HepG2 (cell line): ENCODE measurements around the gene CSKMT. TPM values are rescaled to one million over a fixed set of nuclear protein-coding genes. Genes with fewer than 3 reads are reported as not detected.

Experiments
- ASH2L ChIP-seq: fragments of 300-600, 200-600 bp; sonication (generic); IDR thresholded peaks from 2 replicates; pipeline ENCODE4 v1.7.0; 2017; ENCODE audit warnings: low read depth, mild to moderate bottlenecking, moderate library complexity, mixed read lengths, low read length; ENCODE audit not compliant: insufficient read length
- BRF2 ChIP-seq: sonication (generic); formaldehyde crosslinking; IDR thresholded peaks from 2 replicates; pipeline ENCODE4 v1.8.1; 2022; ENCODE audit warnings: mild to moderate bottlenecking, missing genetic modification reagents
- GPN1 ChIP-seq: sonication (generic); formaldehyde crosslinking; IDR thresholded peaks from 2 replicates; pipeline ENCODE4 v1.5.1; 2020; ENCODE audit warnings: missing genetic modification reagents, borderline replicate concordance
- GTF3A ChIP-seq: sonication (generic); formaldehyde crosslinking; conservative IDR thresholded peaks from 2 replicates; pipeline ENCODE4 v1.4.0; 2020; ENCODE audit warnings: mild to moderate bottlenecking, missing genetic modification reagents
- HIVEP1 ChIP-seq: sonication (generic); formaldehyde crosslinking; IDR thresholded peaks from 2 replicates; pipeline ENCODE4 v1.4.0; 2020; ENCODE audit warnings: mild to moderate bottlenecking, missing genetic modification reagents
- IKZF1 ChIP-seq: fragments of 450-650 bp; IDR thresholded peaks from 2 replicates; pipeline ENCODE4 v1.7.1; 2016
- KDM2A ChIP-seq: sonication (generic); formaldehyde crosslinking; IDR thresholded peaks from 2 replicates; pipeline ENCODE4 v1.4.0; 2020; ENCODE audit warnings: low read depth, missing genetic modification reagents, borderline replicate concordance
- KMT2B ChIP-seq: IDR thresholded peaks from 2 replicates; pipeline ENCODE4 v1.6.1; 2016; ENCODE audit warnings: missing genetic modification reagents, missing compliant biosample characterization
- LCORL ChIP-seq, 2 experiments: fragments of 450-650 bp in 1 of 2; sonication (generic) in 1 of 2; formaldehyde crosslinking in 1 of 2; IDR thresholded peaks; 2 replicates each; pipeline versions ENCODE4 v1.5.0 to v1.6.1; 2017 to 2020; ENCODE audit warnings: antibody characterized with exemption in 1 of 2, missing genetic modification reagents in 1 of 2
- MED8 ChIP-seq: sonication (generic); formaldehyde crosslinking; IDR thresholded peaks from 2 replicates; pipeline ENCODE4 v1.8.1; 2023; ENCODE audit warnings: mild to moderate bottlenecking, missing genetic modification reagents; ENCODE audit not compliant: insufficient replicate concordance
- MIXL1 ChIP-seq: IDR thresholded peaks from 2 replicates; pipeline ENCODE4 v1.6.1; 2016
- PAWR ChIP-seq: sonication (generic); formaldehyde crosslinking; IDR thresholded peaks from 2 replicates; pipeline ENCODE4 v1.4.0; 2020; ENCODE audit warnings: missing genetic modification reagents, mild to moderate bottlenecking, borderline replicate concordance
- SATB2 ChIP-seq: sonication (generic); formaldehyde crosslinking; IDR thresholded peaks from 2 replicates; pipeline ENCODE4 v1.5.0; 2020; ENCODE audit warnings: missing genetic modification reagents
- SOX13 ChIP-seq, 3 experiments: fragments of 450-650 bp in 1 of 3; sonication (generic) in 1 of 3; formaldehyde crosslinking in 1 of 3; IDR thresholded peaks in 2 of 3; conservative IDR thresholded peaks in 1 of 3; 2 replicates each; pipeline versions ENCODE4 v1.5.0 to v1.6.1; 2016 to 2020; ENCODE audit warnings: antibody characterized with exemption in 1 of 3, mild to moderate bottlenecking in 1 of 3, missing compliant biosample characterization in 1 of 3, missing genetic modification reagents in 1 of 3, moderate library complexity in 1 of 3
- TBL1XR1 ChIP-seq: fragments of 150-350 bp; IDR thresholded peaks from 2 replicates; pipeline ENCODE4 v1.6.1; 2014; ENCODE audit warnings: borderline replicate concordance, low read length; ENCODE audit not compliant: partially characterized antibody
- TEF ChIP-seq: sonication (generic); formaldehyde crosslinking; IDR thresholded peaks from 2 replicates; pipeline ENCODE4 v1.5.0; 2020; ENCODE audit warnings: missing genetic modification reagents
- THAP7 ChIP-seq: sonication (generic); formaldehyde crosslinking; IDR thresholded peaks from 2 replicates; pipeline ENCODE4 v1.8.1; 2023; ENCODE audit warnings: mild to moderate bottlenecking, missing genetic modification reagents
- TIGD3 ChIP-seq: sonication (generic); formaldehyde crosslinking; IDR thresholded peaks from 2 replicates; pipeline ENCODE4 v1.5.1; 2020; ENCODE audit warnings: mild to moderate bottlenecking, missing genetic modification reagents, borderline replicate concordance
- TSC22D2 ChIP-seq: sonication (generic); formaldehyde crosslinking; IDR thresholded peaks from 2 replicates; pipeline ENCODE4 v1.5.1; 2020; ENCODE audit warnings: missing genetic modification reagents, mild to moderate bottlenecking, borderline replicate concordance
- ZEB1 ChIP-seq: IDR thresholded peaks from 2 replicates; pipeline ENCODE4 v1.6.1; 2012; ENCODE audit warnings: mild to moderate bottlenecking, low read depth, inconsistent platforms; ENCODE audit not compliant: insufficient replicate concordance
- ZKSCAN5 ChIP-seq: sonication (generic); formaldehyde crosslinking; IDR thresholded peaks from 2 replicates; pipeline ENCODE4 v1.5.1; 2020; ENCODE audit warnings: mild to moderate bottlenecking, missing genetic modification reagents
- ZMAT3 ChIP-seq: sonication (generic); formaldehyde crosslinking; conservative IDR thresholded peaks from 2 replicates; pipeline ENCODE4 v1.7.0; 2021; ENCODE audit warnings: missing genetic modification reagents
- ZNF3 ChIP-seq: IDR thresholded peaks from 2 replicates; pipeline ENCODE4 v1.7.0; 2017; ENCODE audit warnings: inconsistent platforms
- ZNF337 ChIP-seq: sonication (generic); formaldehyde crosslinking; IDR thresholded peaks from 2 replicates; pipeline ENCODE4 v1.5.1; 2020; ENCODE audit warnings: missing genetic modification reagents, low read depth, mild to moderate bottlenecking, borderline replicate concordance
- ZNF746 ChIP-seq: sonication (generic); formaldehyde crosslinking; IDR thresholded peaks from 2 replicates; pipeline ENCODE4 v1.8.0; 2022; ENCODE audit warnings: mild to moderate bottlenecking, missing genetic modification reagents
- ZNF775 ChIP-seq: sonication (generic); formaldehyde crosslinking; IDR thresholded peaks from 2 replicates; pipeline ENCODE4 v1.4.0; 2020; ENCODE audit warnings: missing genetic modification reagents, mild to moderate bottlenecking, moderate library complexity, borderline replicate concordance
- polyA plus RNA-seq, 8 experiments: library from polyadenylated mRNA; depleted of rRNA in 3 of 8; stranded (reverse) in 7 of 8; unstranded in 1 of 8; fragments of >200 nt; fragmentation: Illumina TruSeq in 4 of 8; extraction: Trizol in 4 of 8; gene quantifications; 2 replicates each; pipeline versions ENCODE4 v1.2.1 to v1.2.3, GENCODE V29; 2011 to 2016; ENCODE audit warnings: low read depth in 4 of 8, missing spikeins in 1 of 8, mixed read lengths in 1 of 8; ENCODE audit not compliant: insufficient read depth in 1 of 8
- total RNA-seq, 5 experiments: library from RNA; depleted of rRNA; stranded (reverse); fragments of >200 nt; fragmentation: Illumina TruSeq; extraction: Trizol; gene quantifications; 2 replicates each; pipeline ENCODE4 v1.2.3, GENCODE V29; 2016; ENCODE audit warnings: low read depth in 1 of 5

The CSKMT gene
- total and polyA plus RNA-seq, 2 of the 13 experiments (the other 11 are each of a cell fraction or from before 2014, with no cell fraction given) = 7.6 to 31.8 TPM

GRCh38 chr11:62705880-62706849, 41.1 kb downstream of the CSKMT start (continued):
- TF ChIP-seq SOX13 (IDR thresholded peaks at IDR 0.05) = no peak
- TF ChIP-seq SOX13 (CRISPR knock-in tag; conservative IDR thresholded peaks at IDR 0.05 in 1 of 2, IDR thresholded peaks at IDR 0.05 in 1 of 2) = no peak
- TF ChIP-seq THAP7 = peak; percentile 15; the same call in 1 of the 2 replicates
- TF ChIP-seq ZNF3 = no peak
- no peak for TF ChIP-seq LCORL (IDR thresholded peaks at IDR 0.05)
- no peak for TF ChIP-seq LCORL (CRISPR knock-in tag; IDR thresholded peaks at IDR 0.05)
- no peak for TF ChIP-seq TEF (CRISPR knock-in tag)
- no peak for TF ChIP-seq GPN1
- peak; percentile 100 for TF ChIP-seq KDM2A (CRISPR knock-in tag)
- TF ChIP-seq TSC22D2 (CRISPR knock-in tag) = no peak
- TF ChIP-seq ZNF337 (CRISPR knock-in tag) = peak; percentile 56; the same call in 1 of the 2 replicates
- TF ChIP-seq BRF2 (CRISPR knock-in tag) = no peak
- TF ChIP-seq KMT2B (CRISPR knock-in tag) = 0 out of 2 replicates have a peak, but pooled peaks have one; percentile 32
- no peak for TF ChIP-seq ZEB1
- no peak for TF ChIP-seq ZMAT3 (CRISPR knock-in tag)
- TF ChIP-seq PAWR = no peak
- no peak for TF ChIP-seq MIXL1
- TF ChIP-seq HIVEP1 (CRISPR knock-in tag) = peak; percentile 52; the same call in 1 of the 2 replicates
- TF ChIP-seq ZNF746 (CRISPR knock-in tag) = no peak
- TF ChIP-seq TBL1XR1 = no peak
- no peak for TF ChIP-seq SATB2 (CRISPR knock-in tag)
- peak; percentile 61 for TF ChIP-seq ASH2L
- no peak for TF ChIP-seq IKZF1
- no peak for TF ChIP-seq ZNF775 (CRISPR knock-in tag)
- no peak for TF ChIP-seq GTF3A
- no peak; the same call in 1 of the 2 replicates for TF ChIP-seq TIGD3 (CRISPR knock-in tag)
- TF ChIP-seq ZKSCAN5 = no peak
- TF ChIP-seq MED8 = peak; percentile 42
